NOMO-1 (cell line): ENCODE data around the gene TEX47.
A peak's percentile ranks its signal among the peaks of the same experiment; 100 is the strongest.

ENCODE experiments used
- DNase-seq, 2 experiments: peaks; one replicate each; lab custom pipeline; 2025; ENCODE audit not compliant: unreplicated experiment in 2 of 2; lab: John Stamatoyannopoulos, UW

The TEX47 gene

GRCh38 chr7:88795553-88795952 lies at the start of gene TEX47:
Gene TEX47, minus strand, starts transcription at chr7:88795737. Its CDS starts 795 bp downstream, at chr7:88794942.
- DNase-seq = no peak

- no peak for DNase-seq
Measured at GRCh38 chr7:88845091-88845490, 49.6 kb upstream of the TEX47 start.

DNA sequence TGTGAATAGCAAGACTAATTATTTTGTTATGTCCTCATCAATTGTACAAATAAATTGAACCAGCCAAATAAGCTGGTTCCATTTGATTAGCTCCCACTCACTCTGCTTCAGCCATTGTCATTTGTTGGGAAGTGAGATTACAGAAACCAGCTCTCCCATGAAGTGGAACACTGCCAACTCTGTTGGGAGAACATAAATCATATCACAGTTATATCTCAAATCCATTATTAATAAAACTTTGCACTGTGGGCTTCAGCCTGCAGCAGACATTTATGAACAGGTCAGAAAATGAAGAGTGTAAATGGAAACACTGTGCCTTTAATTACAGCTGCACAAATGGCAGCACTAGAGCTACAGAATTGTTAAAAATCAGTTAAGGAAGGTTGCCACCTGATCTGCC lies 46.7 kb upstream of the TEX47 start:
- DNase-seq = no peak

GRCh38 chr7:88835147-88835728 lies 39.7 kb upstream of the TEX47 start:
- DNase-seq = peak; percentile 43 to 83

- no peak for DNase-seq
Measured at GRCh38 chr7:88826222-88826621, 30.7 kb upstream of the TEX47 start.

DNA sequence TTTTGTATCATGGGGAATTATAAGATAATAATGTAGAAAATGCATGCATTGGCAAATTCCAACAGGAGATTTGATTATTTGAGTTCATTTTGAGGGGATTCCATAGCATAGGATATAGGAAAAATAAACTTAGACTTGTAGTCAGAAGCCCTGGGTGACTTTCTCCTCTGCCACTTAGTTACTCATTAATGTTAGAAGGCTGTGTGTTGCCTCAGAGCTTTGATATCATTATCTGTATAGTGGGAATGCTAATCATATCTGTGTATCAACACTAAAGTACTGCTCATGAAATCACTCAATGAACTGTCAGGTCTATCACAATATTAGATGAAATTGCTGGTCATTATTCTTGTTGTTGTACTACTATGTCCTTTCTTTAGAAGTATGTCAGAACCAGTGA lies 23.0 kb upstream of the TEX47 start:
- DNase-seq = no peak

DNA sequence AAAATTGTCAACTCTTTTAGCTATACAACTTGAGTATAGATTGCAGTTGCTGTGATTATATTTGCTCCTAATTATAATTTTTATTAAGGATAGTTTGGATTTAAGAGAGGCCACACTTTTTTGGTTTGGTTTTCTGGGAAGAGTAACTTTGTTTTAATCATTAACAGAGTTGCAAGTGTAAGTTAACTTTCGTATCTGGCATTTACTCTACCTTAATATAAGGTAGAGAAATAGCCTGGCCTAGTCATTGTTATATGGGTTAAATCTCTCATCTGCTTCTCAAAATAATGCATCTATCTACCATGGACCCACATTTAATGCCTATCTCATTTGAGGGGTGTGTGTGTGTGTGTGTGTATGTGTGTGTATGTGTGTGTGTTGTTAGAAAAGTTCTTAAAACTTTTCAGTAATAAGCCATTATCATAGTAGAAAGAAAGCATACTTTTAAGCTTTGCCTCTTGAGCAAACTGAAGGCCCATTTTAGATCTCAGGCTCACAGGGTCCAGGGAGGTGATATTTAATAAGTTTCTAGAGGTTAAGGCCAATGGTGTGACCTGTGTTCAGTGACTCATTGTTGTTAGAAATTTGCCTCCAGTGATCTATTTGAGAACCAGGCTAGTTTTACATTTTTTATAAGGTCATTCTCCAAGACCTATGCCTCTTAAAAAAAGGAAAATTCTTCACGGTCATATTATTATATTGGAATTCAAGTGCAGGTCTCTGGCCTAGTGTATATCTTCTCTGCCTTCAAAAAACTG lies 10.9 kb upstream of the TEX47 start:
- no peak for DNase-seq

DNA sequence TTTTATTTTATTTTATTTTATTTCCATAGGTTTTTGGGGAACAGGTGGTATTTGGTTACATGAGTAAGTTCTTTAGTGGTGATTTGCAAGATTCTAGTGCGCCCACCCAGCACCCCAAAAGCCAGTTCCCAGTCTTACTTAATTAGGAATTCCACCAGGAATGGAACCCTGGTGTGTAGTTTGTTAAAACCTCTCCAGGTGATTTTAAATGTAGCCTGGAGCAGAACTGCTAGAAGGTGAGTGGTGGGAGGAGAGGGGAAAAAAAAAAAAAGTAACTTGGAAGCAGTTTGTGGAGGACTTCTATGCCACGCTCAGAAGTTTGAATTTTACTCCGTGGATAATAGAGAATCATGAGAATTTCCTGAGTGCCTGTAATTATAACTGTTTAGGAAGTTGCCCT lies 5.5 kb upstream of the TEX47 start:
- no peak for DNase-seq

DNA sequence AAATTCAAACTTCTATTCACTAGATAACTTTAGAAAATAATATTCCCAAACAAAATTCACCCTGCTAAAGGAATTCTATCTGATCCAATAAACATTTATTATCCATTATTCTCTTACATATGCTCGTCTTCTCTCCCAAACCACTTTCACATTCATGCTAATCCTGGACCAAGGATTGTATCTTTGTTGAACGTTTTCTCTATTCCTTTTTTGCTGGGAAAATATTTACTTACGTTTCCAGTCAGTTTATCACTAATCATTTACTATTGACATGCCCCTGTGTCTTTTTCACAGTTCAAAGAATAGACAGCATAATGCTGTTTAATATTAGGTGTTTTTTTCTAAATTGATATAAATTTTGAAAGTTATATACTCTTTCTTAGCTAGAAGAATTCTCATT lies 3.2 kb downstream of the TEX47 start:
- DNase-seq = no peak

DNA sequence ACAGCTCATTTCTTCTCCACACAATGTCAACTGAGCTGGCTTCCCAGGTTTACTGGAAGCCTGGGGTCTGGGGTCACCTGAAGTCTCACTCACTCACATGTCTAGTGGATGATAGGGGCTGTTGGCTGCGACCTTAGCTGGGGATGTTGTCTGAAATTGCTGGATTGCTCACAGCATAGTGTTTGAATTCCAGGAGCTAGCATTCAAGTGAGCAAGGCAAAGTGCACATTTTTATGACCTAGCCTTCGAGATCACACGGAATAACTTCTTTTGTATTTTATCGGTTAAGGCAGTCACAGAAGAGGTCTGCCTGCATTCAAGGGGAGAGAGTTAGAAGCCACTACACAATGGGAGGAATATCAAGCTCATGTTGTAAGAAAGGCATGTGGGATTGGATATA lies 3.6 kb downstream of the TEX47 start:
- DNase-seq = no peak

GRCh38 chr7:88789480-88790064 lies 6.0 kb downstream of the TEX47 start:
- peak in 1 of 2 experiments; percentile 24 for DNase-seq

DNA sequence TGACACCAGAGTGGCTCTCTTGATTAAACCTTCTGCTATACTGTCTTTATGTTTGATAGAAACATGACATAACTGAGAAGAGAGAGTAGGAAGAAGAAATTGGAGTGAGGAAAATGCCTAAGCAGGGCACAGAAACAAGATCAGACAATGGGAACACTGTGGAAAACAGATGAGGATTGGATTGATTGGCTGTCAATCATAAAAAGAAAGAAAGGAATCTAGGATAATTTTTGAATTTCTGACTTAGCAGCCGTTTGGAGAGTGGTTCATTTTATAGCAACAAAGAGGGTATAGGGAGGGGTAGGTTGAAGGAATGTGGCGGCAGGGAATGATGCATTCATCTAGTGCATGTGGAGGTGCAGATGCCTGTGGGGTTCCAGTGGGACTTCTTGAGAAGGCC lies 7.8 kb downstream of the TEX47 start:
- no peak for DNase-seq

GRCh38 chr7:88775838-88776237 lies 19.7 kb downstream of the TEX47 start:
- DNase-seq = no peak

DNA sequence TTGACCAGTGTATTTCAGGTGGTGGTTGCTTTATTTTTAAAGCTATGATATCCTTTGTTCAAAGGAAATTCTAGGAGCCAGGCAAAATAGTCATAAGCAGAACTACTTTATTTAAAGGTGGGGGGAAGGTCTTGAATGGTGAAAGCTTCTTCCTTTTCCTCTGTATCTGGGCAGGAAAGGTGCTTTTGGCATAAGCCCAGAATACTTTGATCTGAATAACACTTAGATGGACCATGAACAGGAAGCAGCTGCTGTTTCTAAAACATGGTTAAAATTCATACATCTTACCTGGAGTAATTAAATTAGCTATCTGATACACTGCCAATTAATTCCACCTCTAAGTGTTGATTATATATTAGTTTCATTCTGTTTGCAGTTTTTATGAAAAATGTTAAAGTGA lies 22.8 kb downstream of the TEX47 start:
- no peak for DNase-seq

DNA sequence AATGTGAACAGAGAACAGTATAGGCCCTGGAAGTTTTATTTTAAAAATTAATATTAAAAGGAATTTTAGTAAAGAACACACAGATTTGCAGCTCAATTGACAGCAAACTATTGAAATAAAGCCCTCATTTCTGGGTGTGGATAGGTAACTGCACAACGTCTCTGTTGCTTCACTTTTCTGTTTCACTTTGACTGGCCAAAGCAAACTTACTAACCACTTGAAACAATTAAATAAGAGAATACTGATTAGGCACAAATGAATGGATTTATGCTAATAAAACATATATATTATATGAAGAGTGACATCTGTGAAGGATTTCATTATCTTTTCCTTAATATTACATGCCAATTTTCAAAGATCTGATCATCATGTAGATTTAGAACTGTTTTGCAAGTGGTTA lies 24.1 kb downstream of the TEX47 start:
- DNase-seq = no peak

GRCh38 chr7:88761779-88762178 lies 33.8 kb downstream of the TEX47 start:
- no peak for DNase-seq

GRCh38 chr7:88760136-88760515 lies 35.4 kb downstream of the TEX47 start:
- DNase-seq = no peak

DNA sequence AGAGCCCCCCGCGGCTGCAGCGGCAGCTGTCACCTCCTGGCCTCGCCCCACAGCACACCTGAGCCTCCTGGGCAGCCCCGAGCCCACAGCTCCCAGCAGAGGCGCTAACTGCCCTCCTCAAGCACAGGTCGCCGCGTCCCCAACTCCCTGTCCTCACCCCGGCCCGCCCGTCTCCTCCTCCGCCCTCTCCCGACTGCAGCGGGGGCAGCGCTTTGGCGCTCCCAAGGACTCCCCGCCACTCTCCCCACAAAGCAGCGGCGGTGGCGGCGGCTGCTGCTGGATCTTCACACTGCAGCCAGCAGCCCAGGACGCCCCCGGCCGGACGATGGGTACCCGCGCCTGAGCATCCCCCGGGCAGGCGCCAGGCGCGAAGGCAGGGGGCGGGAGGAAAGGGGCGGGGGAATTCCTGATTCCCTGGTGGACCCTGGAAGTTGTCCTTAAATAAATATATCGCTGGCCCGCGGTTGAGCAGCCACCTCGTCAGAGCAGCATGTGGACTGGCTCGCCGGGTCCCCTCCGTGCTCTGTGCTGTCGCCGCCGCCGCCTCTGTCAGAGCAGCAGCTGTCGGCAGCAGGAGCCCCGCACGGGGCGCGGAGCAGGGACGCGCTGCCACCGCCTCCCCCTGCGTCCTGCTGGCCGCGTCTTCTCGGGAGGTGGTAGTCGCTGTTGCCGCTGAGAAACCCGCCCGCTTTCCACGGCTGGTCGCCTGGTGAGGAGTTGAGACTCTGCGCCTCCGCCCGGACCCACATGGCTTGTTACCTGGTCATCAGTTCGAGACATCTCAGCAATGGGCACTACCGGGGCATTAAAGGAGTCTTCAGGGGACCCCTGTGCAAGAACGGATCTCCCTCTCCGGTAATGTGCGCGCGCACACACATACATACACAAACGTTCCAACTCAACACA lies 36.1 kb downstream of the TEX47 start, which contains the start of gene ZNF804B:
Gene ZNF804B (plus strand): TSS at position 471 of the 906 bp plus-strand sequence. CDS start 277 bp downstream, at position 748.
- no peak for DNase-seq

DNA sequence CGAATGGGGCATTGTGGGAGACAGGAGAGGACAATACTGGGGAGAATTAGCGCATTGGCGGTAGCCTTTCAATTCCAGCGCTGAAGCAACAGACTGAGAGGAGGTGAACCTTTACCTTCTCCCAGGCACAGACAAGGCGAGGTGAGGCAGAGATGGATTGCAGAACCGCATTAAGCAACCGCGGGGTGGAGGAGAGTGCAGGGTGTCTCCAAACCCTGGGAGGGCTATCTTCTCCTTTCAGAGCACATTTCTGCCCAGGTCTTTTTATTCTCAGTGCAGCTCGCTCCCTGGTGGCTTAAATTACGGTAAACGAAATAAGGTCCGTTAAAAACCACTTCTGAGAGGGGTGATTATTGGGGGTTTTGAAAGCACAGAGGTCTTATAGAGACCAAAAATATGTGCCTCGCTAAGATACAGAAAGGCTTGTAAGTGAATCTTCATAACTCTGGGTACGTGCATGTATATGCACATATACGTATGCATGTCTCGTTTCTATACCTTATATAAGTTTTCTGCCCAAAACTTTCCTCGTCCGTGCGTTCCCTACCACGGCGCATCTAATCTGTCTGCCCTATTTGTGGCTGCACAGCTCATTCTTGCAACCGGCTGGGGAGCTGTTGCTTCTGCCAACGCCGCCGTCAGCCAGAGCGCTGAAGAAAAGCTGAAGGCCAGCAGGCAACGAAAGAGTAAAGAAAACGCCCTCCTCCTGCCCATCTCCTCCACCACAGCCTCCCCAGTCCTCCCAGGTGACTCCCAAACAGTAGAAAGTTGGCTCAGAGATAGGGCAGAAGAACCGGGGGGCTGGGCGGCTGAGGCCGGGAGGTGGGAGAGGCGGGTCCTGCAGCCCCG lies 36.9 kb downstream of the TEX47 start:
- DNase-seq = no peak

GRCh38 chr7:88757371-88757770 lies 38.2 kb downstream of the TEX47 start:
- DNase-seq = no peak
